ENCODE data around the gene C10orf90. TPM values are rescaled to one million over a fixed set of nuclear protein-coding genes. Genes with fewer than 3 reads are reported as not detected.

C10orf90 gene
- total RNA-seq, 4 donors from 2014 or later: not detected

- Histone ChIP-seq H3K4me1 (no peaks in the 10 kb centered on the region), H3K27me3 (no peaks in the 10 kb centered on the region), H3K27ac (no peak overlapping the region), H3K36me3 (no peaks in the 10 kb centered on the region), H3K9me3 (no peaks in the 10 kb centered on the region), H3K4me3 (no peak overlapping the region)
- no peak for DNase-seq (ENCODE audit: low spot score in 2 of 2)
- 64 to 71% methylated on average over 7 of the region's 9 CpGs for WGBS, 2 donors
- TF ChIP-seq EP300 (IDR thresholded peaks at IDR 0.05) (no peak), CTCF (IDR thresholded peaks at IDR 0.05) (no peak), POLR2A (IDR thresholded peaks at IDR 0.05) (no peak)
Observed at GRCh38 chr10:126508535-126509040, 161.9 kb downstream of the C10orf90 start.

- no peaks in the 10 kb centered on the region for H3K27me3 ChIP-seq
- WGBS, 2 donors: 90 to 96% methylated on average over 12 to 13 of the region's 16 CpGs
- no peak for TF ChIP-seq POLR2A (IDR thresholded peaks at IDR 0.05)
- TF ChIP-seq EP300 (IDR thresholded peaks at IDR 0.05): no peak
- TF ChIP-seq CTCF (IDR thresholded peaks at IDR 0.05): no peak
Observed at GRCh38 chr10:126504761-126505112, 165.8 kb downstream of the C10orf90 start.

GRCh38 chr10:126504063-126504760 is 166.3 kb downstream of the C10orf90 start:
- Histone ChIP-seq H3K4me3 (no peak overlapping the region), H3K9me3 (no peaks in the 10 kb centered on the region), H3K27ac (no peak overlapping the region), H3K36me3 (no peaks in the 10 kb centered on the region), H3K27me3 (no peaks in the 10 kb centered on the region), H3K4me1 (no peaks in the 10 kb centered on the region)
- DNase-seq (ENCODE audit: low spot score in 2 of 2): peak in 1 of 2 donors; percentile 26
- WGBS, 2 donors: 50 to 57% methylated on average over 17 to 20 of the region's 23 CpGs
- TF ChIP-seq CTCF (IDR thresholded peaks at IDR 0.05) (peak; percentile 21 to 55 (median 37)), EP300 (IDR thresholded peaks at IDR 0.05) (no peak), POLR2A (IDR thresholded peaks at IDR 0.05) (no peak)

More at GRCh38 chr10:126504761-126505112, 165.8 kb downstream of the C10orf90 start:
- Histone ChIP-seq H3K4me1 (no peaks in the 10 kb centered on the region), H3K4me3 (no peak overlapping the region), H3K36me3 (no peaks in the 10 kb centered on the region), H3K27ac (no peak overlapping the region), H3K9me3 (no peaks in the 10 kb centered on the region)
- no peak for DNase-seq (ENCODE audit: low spot score in 2 of 2)

- Histone ChIP-seq H3K4me1 (no peaks in the 10 kb centered on the region), H3K27ac (no peak overlapping the region), H3K4me3 (no peak overlapping the region), H3K27me3 (no peaks in the 10 kb centered on the region), H3K9me3 (no peaks in the 10 kb centered on the region), H3K36me3 (no peaks in the 10 kb centered on the region)
- 90 to 93% methylated on average over 12 of the region's 12 CpGs for WGBS, 2 donors
- no peak for DNase-seq (ENCODE audit: low spot score in 2 of 2)
- TF ChIP-seq CTCF (IDR thresholded peaks at IDR 0.05) (no peak), POLR2A (IDR thresholded peaks at IDR 0.05) (no peak), EP300 (IDR thresholded peaks at IDR 0.05) (no peak)
Observed at GRCh38 chr10:126503392-126504062, 167.0 kb downstream of the C10orf90 start.

GRCh38 chr10:126502441-126502840 is 168.1 kb downstream of the C10orf90 start:
- Histone ChIP-seq H3K27ac (no peak overlapping the region), H3K4me3 (no peak overlapping the region), H3K27me3 (no peaks in the 10 kb centered on the region), H3K4me1 (no peaks in the 10 kb centered on the region), H3K9me3 (no peaks in the 10 kb centered on the region), H3K36me3 (no peaks in the 10 kb centered on the region)
- DNase-seq (ENCODE audit: low spot score in 2 of 2): no peak
- WGBS, 2 donors: 78 to 80% methylated on average over 1 of the region's 1 CpG
- TF ChIP-seq POLR2A (IDR thresholded peaks at IDR 0.05) (no peak), CTCF (IDR thresholded peaks at IDR 0.05) (no peak), EP300 (IDR thresholded peaks at IDR 0.05) (no peak)
